AG08396 (cell line): ENCODE data around the gene RBM33.

Experiments used
- DNase-seq: peaks from one replicate; pipeline ENCODE4 v3.0.0; 2012; ENCODE audit warnings: low spot score, mixed read lengths

Gene RBM33

GRCh38 chr7:155774947-155775346 lies 130.5 kb downstream of the RBM33 start:
- no peak for DNase-seq

- no peak for DNase-seq
Observed at GRCh38 chr7:155775691-155776090, 131.2 kb downstream of the RBM33 start.

DNA sequence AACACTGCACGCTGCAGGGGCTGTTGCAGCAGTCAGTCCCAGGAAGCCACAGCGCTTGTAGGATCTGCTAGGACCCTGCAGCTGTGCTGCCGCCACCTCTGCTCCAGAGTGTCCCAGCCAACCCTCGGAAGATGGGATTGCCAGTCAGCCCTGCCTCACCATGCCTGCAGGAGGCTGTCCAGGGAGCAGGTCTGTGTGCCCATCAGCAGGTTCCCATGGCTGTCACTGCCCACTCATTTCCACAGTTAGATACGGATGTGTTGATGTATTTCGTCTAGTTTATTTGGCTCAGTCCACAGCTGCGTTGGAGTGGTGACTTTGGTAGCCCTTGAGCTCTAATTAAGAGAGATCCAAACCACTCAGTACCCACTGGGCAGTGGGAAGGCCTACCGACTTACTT lies 132.1 kb downstream of the RBM33 start:
- DNase-seq = no peak

DNA sequence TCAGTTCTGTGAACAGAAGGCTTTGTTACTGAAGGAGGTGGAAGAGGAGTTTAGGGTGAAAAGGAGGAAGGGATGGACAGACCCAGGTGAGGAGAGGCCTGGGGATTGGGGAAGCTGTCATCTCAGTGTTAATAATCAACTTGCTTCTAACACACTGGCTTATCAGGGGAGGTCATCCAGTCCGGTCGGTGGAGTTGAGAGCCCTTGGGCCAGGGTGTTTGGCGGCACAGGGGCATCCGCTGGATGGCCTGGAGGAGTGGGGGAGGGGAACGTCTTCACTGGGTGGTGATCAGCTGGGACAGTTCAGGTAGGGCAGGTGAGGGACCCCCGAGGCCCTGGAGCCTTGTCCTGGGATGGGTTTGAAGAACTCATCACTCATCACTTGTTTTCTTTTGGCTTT lies 133.9 kb downstream of the RBM33 start:
- DNase-seq = no peak

DNA sequence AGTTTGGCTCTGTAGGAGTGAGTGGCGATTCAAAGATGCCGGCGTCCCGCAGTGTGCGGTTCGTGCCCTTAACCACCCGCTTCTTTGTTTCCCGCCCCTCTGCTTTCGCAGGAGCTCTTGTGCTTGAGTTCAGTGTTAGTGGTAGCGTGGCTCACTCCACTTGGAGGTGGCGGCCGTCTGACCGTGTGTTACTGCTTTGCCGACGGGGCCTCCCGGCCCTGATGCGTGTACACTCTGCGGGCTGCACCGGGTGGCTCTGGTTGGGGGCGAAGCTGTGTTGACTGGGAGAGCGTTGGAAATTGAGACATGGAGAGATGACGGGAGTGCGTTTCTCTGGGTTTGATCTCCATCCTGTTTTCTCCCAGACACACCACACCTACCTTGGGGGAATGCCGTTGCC lies 136.4 kb downstream of the RBM33 start:
- no peak for DNase-seq

DNA sequence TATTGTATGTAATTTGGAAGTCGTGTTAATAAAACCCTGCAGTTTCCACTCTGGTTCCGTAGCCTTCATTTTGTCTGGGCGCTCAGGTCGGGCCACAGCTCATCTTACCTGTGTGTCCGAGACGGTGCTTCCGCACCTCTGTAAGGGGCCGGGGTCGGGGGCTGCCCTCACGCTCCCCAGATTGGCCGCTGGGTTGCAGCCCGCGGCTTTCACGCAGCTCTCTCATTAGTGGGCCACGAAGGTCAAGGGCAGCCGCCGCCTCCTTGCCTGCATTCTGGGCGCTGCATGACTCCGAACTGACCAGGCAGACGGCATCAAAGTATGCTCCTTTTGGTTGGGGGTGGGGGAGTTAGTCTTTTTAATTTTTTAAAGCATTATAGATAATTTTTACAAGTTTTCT lies 137.0 kb downstream of the RBM33 start:
- DNase-seq = no peak

GRCh38 chr7:155782466-155782865 lies 138.0 kb downstream of the RBM33 start:
- DNase-seq = no peak

DNA sequence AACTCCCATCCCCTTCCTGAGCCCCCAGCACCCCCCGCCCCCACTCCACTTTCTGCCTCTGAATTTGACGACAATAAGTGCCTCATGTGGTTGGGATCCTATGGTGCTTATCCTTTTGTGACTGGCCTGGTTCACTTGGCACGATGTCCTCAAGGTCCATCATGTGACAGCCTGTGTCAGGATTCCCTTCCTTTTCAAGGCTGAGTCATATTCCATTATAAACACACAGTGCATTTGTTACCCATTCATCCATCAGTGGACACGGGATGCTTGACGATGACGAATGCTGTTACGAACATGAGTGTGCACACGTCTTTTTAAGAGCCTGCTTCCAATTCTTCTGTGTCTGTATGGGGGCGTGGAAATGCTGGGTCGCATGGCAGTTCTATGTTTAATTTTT lies 141.1 kb downstream of the RBM33 start:
- DNase-seq = no peak

DNA sequence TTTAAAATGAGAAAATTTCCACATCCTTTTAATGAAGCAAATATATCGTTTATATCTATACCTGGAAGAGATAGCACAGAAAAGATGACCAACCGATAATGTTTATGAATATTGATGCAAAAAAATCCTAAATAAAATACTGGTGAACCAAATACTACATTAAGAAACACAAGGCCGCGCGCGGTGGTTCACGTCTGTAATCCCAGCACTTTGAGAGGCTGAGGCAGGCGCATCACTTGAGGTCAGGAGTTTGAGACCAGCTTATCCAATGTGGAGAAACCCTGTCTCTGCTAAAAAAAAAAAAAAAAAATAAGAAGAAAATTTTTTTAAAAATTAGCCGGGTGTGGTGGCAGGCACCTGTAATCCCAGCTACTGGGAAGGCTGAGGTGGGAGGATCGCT lies 142.0 kb downstream of the RBM33 start:
- no peak for DNase-seq

- DNase-seq = no peak
Observed at GRCh38 chr7:155787171-155787851, 142.8 kb downstream of the RBM33 start.

DNA sequence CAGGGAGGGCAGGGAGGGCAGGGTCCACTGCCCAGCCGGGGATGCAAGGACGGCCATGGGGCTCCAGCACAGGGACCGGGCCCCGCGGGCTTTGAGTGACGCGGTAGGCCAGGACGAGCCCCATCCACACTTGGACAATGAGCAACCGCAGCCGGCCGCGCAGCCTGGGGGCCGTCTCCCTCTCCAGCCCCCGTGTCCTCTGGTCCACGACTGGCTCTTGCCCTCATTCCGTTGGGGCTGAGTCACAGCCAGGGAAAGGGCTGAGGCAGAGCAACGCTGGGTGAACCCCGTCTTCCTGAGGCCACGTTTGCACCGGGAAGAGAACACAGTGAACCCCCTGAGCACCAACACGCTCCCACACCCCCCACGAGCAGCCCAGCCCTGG lies 144.1 kb downstream of the RBM33 start:
- no peak for DNase-seq

DNA sequence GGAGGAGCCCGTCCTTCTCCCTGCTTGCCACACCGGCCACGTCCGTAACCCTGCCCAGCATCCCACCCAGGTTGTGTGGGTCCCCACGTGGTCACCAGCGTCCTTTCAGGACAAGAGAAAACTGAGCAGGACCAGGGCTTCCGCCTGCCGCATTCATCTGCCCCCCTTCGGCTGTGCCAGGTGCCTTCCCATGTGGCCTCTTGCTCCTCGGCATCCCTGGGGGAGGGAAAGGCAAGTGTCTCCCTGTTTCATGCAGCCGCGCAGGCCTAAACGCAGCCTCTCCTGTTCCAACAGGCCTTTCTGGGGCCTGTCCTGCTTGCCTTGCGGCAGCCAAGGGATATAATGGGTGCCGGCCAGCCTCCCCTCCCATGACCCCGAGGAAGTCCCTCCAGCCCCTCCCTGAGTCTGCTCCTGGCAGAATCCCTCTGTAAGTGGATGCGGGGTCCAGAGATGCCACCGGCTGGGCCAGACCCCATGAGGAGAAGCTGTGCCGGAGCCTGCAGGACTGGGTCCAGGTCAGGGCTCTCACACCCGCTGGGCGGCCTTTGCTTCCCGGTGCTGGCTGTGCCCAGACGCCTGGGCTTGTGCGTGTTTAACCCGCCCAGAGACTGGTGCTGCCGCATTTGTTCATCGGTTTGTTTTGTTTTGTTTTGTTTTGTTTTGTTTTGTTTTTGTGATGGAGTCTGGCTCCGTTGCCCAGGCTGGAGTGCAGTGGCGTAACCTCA lies 144.7 kb downstream of the RBM33 start:
- no peak for DNase-seq

GRCh38 chr7:155790666-155791065 lies 146.2 kb downstream of the RBM33 start:
- no peak for DNase-seq

DNA sequence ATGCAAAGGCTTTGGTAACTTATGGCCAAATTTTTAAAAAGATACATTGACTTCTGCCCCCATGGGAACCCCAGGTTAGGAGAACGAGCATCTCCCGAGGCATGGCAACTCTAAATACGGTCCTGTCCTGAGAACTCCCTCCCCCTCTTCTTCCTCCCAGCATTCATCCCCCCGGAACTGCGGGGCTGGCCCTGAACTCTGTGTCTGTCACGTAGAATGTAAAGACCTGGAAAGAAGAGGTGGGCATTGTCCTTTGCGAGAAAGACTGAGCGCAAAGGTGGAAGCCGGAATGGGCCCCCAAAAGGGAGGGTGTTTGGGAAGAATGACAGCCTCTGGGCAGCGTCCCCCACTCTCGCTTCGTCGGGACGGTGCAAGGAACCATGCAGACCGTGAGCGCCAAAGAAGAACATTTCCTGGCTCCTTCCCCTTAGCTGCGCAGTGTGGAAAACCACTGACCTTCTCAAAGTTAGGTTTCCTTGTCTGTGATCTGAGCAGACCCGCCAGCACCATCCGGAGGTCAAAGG lies 146.8 kb downstream of the RBM33 start:
- DNase-seq = no peak

DNA sequence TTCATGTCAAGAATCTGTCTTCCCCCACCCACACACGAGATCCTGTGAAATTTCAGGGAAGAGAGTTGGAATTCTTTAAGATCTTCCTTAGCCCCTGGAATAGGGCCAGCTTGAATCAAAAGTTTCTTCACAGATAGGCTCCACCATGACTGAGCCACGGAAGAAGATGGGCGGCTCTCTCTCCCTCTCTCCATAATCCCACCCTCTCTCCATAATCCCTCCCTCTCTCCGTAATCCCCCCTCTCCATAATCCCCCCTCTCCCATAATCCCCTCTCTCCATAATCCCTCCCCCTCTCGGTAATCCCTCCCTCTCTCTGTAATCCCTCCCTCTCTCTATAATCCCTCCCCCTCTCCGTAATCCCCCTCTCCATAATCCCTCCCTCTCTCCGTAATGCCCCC lies 147.4 kb downstream of the RBM33 start:
- no peak for DNase-seq

- DNase-seq = no peak
Observed at GRCh38 chr7:155792315-155792960, 148.0 kb downstream of the RBM33 start.

DNA sequence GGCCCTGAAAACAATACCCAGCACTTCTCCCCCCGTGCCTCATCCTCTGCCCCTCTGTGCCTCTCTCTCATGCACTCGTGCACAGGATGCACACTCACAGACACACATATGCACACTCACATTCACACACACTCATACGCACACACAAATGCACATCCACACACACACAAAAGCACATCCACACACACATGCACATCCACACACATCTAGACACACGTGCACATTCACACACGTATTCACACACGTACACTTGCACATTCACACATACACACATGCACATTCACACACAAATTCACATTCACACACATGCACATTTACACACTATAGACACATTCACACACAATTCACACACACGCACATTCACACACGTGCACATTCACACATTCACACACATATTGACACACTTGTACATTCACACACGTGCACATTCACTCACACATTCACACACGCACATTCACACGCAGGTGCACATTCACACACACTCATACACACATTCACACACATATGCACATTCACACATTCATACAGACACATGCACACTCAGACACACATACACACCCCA lies 148.6 kb downstream of the RBM33 start:
- DNase-seq = no peak

- DNase-seq = no peak
Observed at GRCh38 chr7:155793720-155794119, 149.3 kb downstream of the RBM33 start.

GRCh38 chr7:155794196-155794595 lies 149.7 kb downstream of the RBM33 start:
- DNase-seq = no peak

- no peak for DNase-seq
Observed at GRCh38 chr7:155795401-155795800, 150.9 kb downstream of the RBM33 start.

DNA sequence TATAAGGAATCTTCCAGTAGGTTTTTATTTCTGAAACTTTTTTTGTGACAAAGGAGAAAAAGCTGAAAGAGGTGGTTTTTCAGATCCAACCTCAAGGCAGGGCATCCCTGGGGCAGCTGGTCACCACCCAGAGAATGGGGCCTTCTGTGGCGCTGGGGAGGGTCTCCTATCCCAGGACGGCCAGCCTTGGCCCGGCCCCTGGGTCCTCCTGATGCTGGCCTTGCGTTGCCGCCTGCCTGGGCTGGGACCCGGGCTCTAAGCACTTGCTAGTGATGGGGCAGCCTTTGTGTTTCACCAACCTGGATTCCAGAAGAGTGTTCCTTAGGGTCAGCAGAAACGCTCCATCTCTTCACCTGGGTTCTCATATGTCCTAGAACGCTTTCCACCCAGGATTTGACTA lies 151.5 kb downstream of the RBM33 start:
- no peak for DNase-seq

DNA sequence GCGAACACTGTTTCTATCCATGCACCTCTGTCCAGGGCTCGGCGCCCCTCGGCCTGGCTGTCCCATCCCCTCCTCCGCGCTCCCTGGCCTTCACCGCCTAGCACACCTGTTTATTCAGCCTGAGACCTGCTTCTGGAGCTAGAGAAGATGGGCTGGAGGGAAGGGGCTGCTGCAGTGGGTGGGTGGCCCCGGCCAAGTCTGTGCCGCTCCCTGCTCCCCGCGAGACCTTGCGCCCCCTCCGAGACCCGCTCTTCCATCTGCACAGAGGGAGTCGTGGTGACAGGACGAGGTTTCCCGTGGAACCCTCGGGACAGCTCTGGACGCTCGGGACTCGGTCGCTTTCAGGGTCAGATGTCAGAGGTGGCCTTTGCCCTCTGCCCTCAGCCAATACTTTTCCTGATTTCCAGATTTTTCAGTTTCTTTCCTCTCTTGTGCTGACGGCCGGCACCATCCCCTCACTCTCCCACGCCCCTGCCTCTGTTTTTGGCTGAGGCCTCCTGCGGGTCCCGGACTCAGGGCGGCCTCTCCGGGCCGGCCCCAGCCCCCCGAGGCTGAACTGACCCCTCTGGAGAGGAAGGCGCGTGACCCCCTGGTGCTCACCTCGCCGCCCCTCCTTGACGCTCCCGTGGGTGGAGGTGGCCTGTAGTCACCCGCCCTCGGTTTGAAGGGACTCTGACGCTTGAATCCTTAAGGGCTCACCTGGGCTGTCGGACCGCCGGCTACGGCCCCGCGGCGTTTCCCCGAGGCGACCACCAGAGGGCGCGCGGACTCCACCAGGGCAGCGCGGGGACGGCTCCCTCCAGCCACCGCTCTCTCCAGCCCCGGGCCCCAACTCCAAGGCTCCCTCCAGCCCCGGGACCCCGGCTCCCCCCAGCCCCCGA lies 152.2 kb downstream of the RBM33 start:
- peak; percentile 91 for DNase-seq
